ENCODE results near the gene TGFBR2. TPM values are rescaled to one million over a fixed set of nuclear protein-coding genes. Genes with fewer than 3 reads are reported as not detected.

Gene TGFBR2
- total and polyA plus RNA-seq, 2 of the 13 experiments (the other 11 are each of a cell fraction or from before 2014, with no cell fraction given) = 82.2 to 187 TPM

- H3K27ac ChIP-seq (ENCODE audit: extremely low read length, insufficient read depth, low read length) = no peak overlapping the region
- peaks cover 100% of the 10 kb centered on the region for H3K4me1 ChIP-seq (ENCODE audit: insufficient read depth, low read length)
- 62% methylated on average over 1 of the region's 1 CpG for WGBS (ENCODE audit: low lambda C conversion rate)
- no peaks in the 10 kb centered on the region for H3K9me3 ChIP-seq (ENCODE audit: low read length)
- no peak overlapping the region for H3K4me3 ChIP-seq (replicated peaks in 1 of 3; ENCODE audit: insufficient read depth in 1 of 3, low read depth in 2 of 3, low read length in 3 of 3)
- DNase-seq (ENCODE audit: low spot score) (no peak), ATAC-seq (no peak), FAIRE-seq (no peak)
- H3K36me3 ChIP-seq (replicated peaks in 1 of 2; ENCODE audit: control insufficient read depth in 1 of 2, insufficient read depth in 2 of 2, low read length in 2 of 2) = peaks cover 16 to 61% of the 10 kb centered on the region in 2 experiments
- peaks cover 98% of the 10 kb centered on the region for H4K20me1 ChIP-seq (ENCODE audit: insufficient read depth, low read length)
- ChIA-PET POLR2A (no interaction called here), CTCF (ENCODE audit: low intra/inter-chr PET ratio, low total read pairs) (no interaction called here)
- peaks cover 98% of the 10 kb centered on the region for H3K79me2 ChIP-seq (ENCODE audit: insufficient read depth, low read length)
- peak overlapping the region; percentile 61 for H3K4me2 ChIP-seq (ENCODE audit: low read depth, low read length)
- H2AFZ ChIP-seq (ENCODE audit: low read length) = no peak overlapping the region
- BruUV-seq (replicated peaks) = no TSS peak
- in situ Hi-C loops (cut with HindIII; ENCODE audit: extremely low pct_ligation_motif_present, low pct_unique_long_range_greater_than_20kb) = no loop called here
- intact Hi-C loops (cut with micrococcal nuclease; ENCODE audit: unreplicated experiment) = no loop called here
- no peak overlapping the region for H3K9ac ChIP-seq (ENCODE audit: insufficient read depth, low read depth, low read length)
- no peaks in the 10 kb centered on the region for H3K27me3 ChIP-seq (ENCODE audit: control insufficient read depth in 1 of 2, insufficient read depth in 2 of 2, low read length in 2 of 2)
- TF ChIP-seq HNRNPL (IDR thresholded peaks at IDR 0.05; ENCODE audit: low read depth, low read length) = no peak
- no peak for TF ChIP-seq POGZ (CRISPR knock-in tag; IDR thresholded peaks at IDR 0.05)
- no peak for TF ChIP-seq TAF1 (CRISPR knock-in tag; IDR thresholded peaks at IDR 0.05)
- 0 out of 2 replicates have a peak, but pooled peaks have one; percentile 30 for TF ChIP-seq POLR2AphosphoS2 (IDR thresholded peaks at IDR 0.05; ENCODE audit: low read depth, low read length)
- peak in 1 of 2 experiments; percentile 39; a peak in 2 of 4 replicates for TF ChIP-seq POLR2A (IDR thresholded peaks at IDR 0.05; ENCODE audit: insufficient read depth in 1 of 2, low read depth in 2 of 2, low read length in 2 of 2)
- no peak for TF ChIP-seq STAT6 (CRISPR knock-in tag; IDR thresholded peaks at IDR 0.05; ENCODE audit: borderline replicate concordance)
- TF ChIP-seq LBX2 (CRISPR knock-in tag; IDR thresholded peaks at IDR 0.05; ENCODE audit: borderline replicate concordance) = no peak
- no peak for TF ChIP-seq ATF7-NPFF (CRISPR knock-in tag; IDR thresholded peaks at IDR 0.05; ENCODE audit: low read depth)
- no peak for TF ChIP-seq MTA3 (CRISPR knock-in tag; IDR thresholded peaks at IDR 0.05)
- no peak for TF ChIP-seq SP1 (IDR thresholded peaks at IDR 0.05)
- no peak for TF ChIP-seq SP1 (CRISPR knock-in tag; IDR thresholded peaks at IDR 0.05)
- no peak for TF ChIP-seq ZNF740 (CRISPR knock-in tag; IDR thresholded peaks at IDR 0.05)
- TF ChIP-seq DNMT3B (CRISPR knock-in tag; conservative IDR thresholded peaks at IDR 0.05) = no peak
- TF ChIP-seq CEBPZ (IDR thresholded peaks at IDR 0.05; ENCODE audit: low read length) = no peak
- no peak for TF ChIP-seq CTCF (CRISPR knock-in tag; IDR thresholded peaks at IDR 0.05)
- no peak for TF ChIP-seq ZNF251 (CRISPR knock-in tag; IDR thresholded peaks at IDR 0.05)
- peak; percentile 95 for TF ChIP-seq SSRP1 (CRISPR knock-in tag; IDR thresholded peaks at IDR 0.05)
- peak; percentile 48 for TF ChIP-seq POLR2G (IDR thresholded peaks at IDR 0.05; ENCODE audit: low read depth, low read length)
- no peak for TF ChIP-seq KDM6A (CRISPR knock-in tag; IDR thresholded peaks at IDR 0.05; ENCODE audit: low read depth)
Observed at GRCh38 chr3:30619318-30619717, 12.9 kb downstream of the TGFBR2 start.

All from HepG2 (cell line).